HepG2 (cell line): ENCODE results near the gene C2orf42. TPM values are rescaled to one million over a fixed set of nuclear protein-coding genes. Genes with fewer than 3 reads are reported as not detected.
A peak's percentile ranks its signal among the peaks of the same experiment; 100 is the strongest.
"Not testable (repeated sequence)": the region's sequence is repeated elsewhere in the genome, so short reads cannot be mapped to it uniquely, and the experiment has no call there.

Experiments
- ATAC-seq: fragments of 200-7000 bp; cut with Tn5 transposase; 3 replicates; pipeline ENCODE4 v1.9.1; 2020; ENCODE audit warnings: mild to moderate bottlenecking, moderate library complexity
- BruUV-seq: library from RNA; stranded (reverse); fragments of 400-500 nt; replicated peaks from 2 replicates; lab custom pipeline; 2021; lab: Mats Ljungman, UMichigan
- CTCF ChIA-PET: fragments of 300-600 bp; formaldehyde crosslinking; extraction: SDS; loops from one replicate; lab custom pipeline; 2021; ENCODE audit warnings: low total read pairs, inconsistent platforms, low intra/inter-chr PET ratio; lab: Yijun Ruan, JAX
- POLR2A ChIA-PET: fragments of 350-600 bp; sonication (Branson Sonifier 250); formaldehyde crosslinking; loops from one replicate; lab custom pipeline; 2020; ENCODE audit warnings: antibody characterized with exemption, inconsistent platforms; lab: Yijun Ruan, JAX
- DNase-seq: peaks from one replicate; pipeline ENCODE4 v3.0.0-alpha.2; 2015; ENCODE audit warnings: low spot score
- FAIRE-seq: peaks from 3 replicates; lab custom pipeline; 2011; peaks lifted over from hg19 to GRCh38; lab: Jason Lieb, UNC
- H2AFZ ChIP-seq: one replicate; pipeline ENCODE4 v1.6.1; 2011; ENCODE audit warnings: low read length, inconsistent platforms
- H3K27ac ChIP-seq: fragments of 300-600 bp; 3 replicates; pipeline ENCODE4 v1.8.0; 2011; ENCODE audit warnings: mixed run types, mild to moderate bottlenecking, mixed read lengths, low read length, inconsistent platforms; ENCODE audit not compliant: insufficient read depth; ENCODE audit errors: extremely low read length
- H3K27me3 ChIP-seq, 2 experiments: fragments of 200-600 bp in 1 of 2; 2 replicates in 1 of 2; 3 replicates in 1 of 2; pipeline versions ENCODE4 v1.6.0 to v1.8.0; 2011; ENCODE audit warnings: low read length in 2 of 2, mild to moderate bottlenecking in 2 of 2, moderate library complexity in 2 of 2, inconsistent platforms in 1 of 2; ENCODE audit not compliant: insufficient read depth in 2 of 2, control insufficient read depth in 1 of 2
- H3K36me3 ChIP-seq, 2 experiments: fragments of 200-600 bp in 1 of 2; replicated peaks in 1 of 2; 2 replicates in 1 of 2; 3 replicates in 1 of 2; pipeline versions ENCODE4 v1.5.1 to v1.8.0; 2011; ENCODE audit warnings: low read length in 2 of 2, inconsistent platforms in 1 of 2; ENCODE audit not compliant: insufficient read depth in 2 of 2, control insufficient read depth in 1 of 2
- H3K4me1 ChIP-seq: 2 replicates; pipeline ENCODE4 v1.5.1; 2012; ENCODE audit warnings: low read length, inconsistent platforms; ENCODE audit not compliant: insufficient read depth
- H3K4me2 ChIP-seq: 2 replicates; pipeline ENCODE4 v1.6.0; 2011; ENCODE audit warnings: low read depth, low read length, inconsistent platforms
- H3K4me3 ChIP-seq, 3 experiments: fragments of 200-600 bp in 1 of 3; sonication (generic), shearing (Covaris generic) in 1 of 3; replicated peaks in 1 of 3; 2 replicates each; pipeline ENCODE4 v1.5.1; 2011 to 2016; ENCODE audit warnings: low read length in 3 of 3, inconsistent platforms in 2 of 3, low read depth in 2 of 3, mild to moderate bottlenecking in 2 of 3, control low read depth in 1 of 3, mixed read lengths in 1 of 3; ENCODE audit not compliant: insufficient read depth in 1 of 3
- H3K79me2 ChIP-seq: one replicate; pipeline ENCODE4 v1.6.1; 2011; ENCODE audit warnings: low read length, inconsistent platforms; ENCODE audit not compliant: insufficient read depth
- H3K9ac ChIP-seq: 2 replicates; pipeline ENCODE4 v1.6.0; 2011; ENCODE audit warnings: mild to moderate bottlenecking, low read depth, low read length, inconsistent platforms; ENCODE audit not compliant: insufficient read depth
- H3K9me3 ChIP-seq: 2 replicates; pipeline ENCODE4 v1.5.1; 2012; ENCODE audit warnings: mild to moderate bottlenecking, low read length
- H4K20me1 ChIP-seq: 2 replicates; pipeline ENCODE4 v1.6.0; 2011; ENCODE audit warnings: inconsistent platforms, mild to moderate bottlenecking, low read length, moderate library complexity; ENCODE audit not compliant: insufficient read depth
- NFYB ChIP-seq: sonication (generic); formaldehyde crosslinking; IDR thresholded peaks from 2 replicates; pipeline ENCODE4 v1.4.0; 2020; ENCODE audit warnings: missing genetic modification reagents
- NFYC ChIP-seq: IDR thresholded peaks from 2 replicates; pipeline ENCODE4 v1.6.1; 2016; ENCODE audit warnings: missing genetic modification reagents, missing compliant biosample characterization
- POLR2A ChIP-seq, 2 experiments: IDR thresholded peaks; 2 replicates each; pipeline ENCODE4 v1.6.1; 2011; ENCODE audit warnings: low read depth in 2 of 2, low read length in 2 of 2, mild to moderate bottlenecking in 1 of 2, moderate library complexity in 1 of 2; ENCODE audit not compliant: insufficient read depth in 1 of 2
- ZNF768 ChIP-seq: sonication (generic); formaldehyde crosslinking; IDR thresholded peaks from 2 replicates; pipeline ENCODE4 v1.4.0; 2020; ENCODE audit warnings: missing genetic modification reagents
- WGBS: methylation state at CpG from one replicate; pipeline ENCODE4 v1.1.6; 2017; ENCODE audit warnings: low lambda C conversion rate; 5-methylcytosine and 5-hydroxymethylcytosine counted together
- in situ Hi-C: cut with HindIII; loops from 2 replicates; pipeline ENCODE4 v1.10.0; 2017; ENCODE audit warnings: low pct_unique_long_range_greater_than_20kb; ENCODE audit not compliant: extremely low pct_ligation_motif_present
- intact Hi-C: fragments of 100-400 bp; cut with micrococcal nuclease; formaldehyde crosslinking; loops from one replicate; pipeline ENCODE4 v1.10.0; 2022; ENCODE audit not compliant: unreplicated experiment
- polyA plus RNA-seq, 8 experiments: library from polyadenylated mRNA; depleted of rRNA in 3 of 8; stranded (reverse) in 7 of 8; unstranded in 1 of 8; fragments of >200 nt; fragmentation: Illumina TruSeq in 4 of 8; extraction: Trizol in 4 of 8; gene quantifications; 2 replicates each; pipeline versions ENCODE4 v1.2.1 to v1.2.3, GENCODE V29; 2011 to 2016; ENCODE audit warnings: low read depth in 4 of 8, missing spikeins in 1 of 8, mixed read lengths in 1 of 8; ENCODE audit not compliant: insufficient read depth in 1 of 8
- total RNA-seq, 5 experiments: library from RNA; depleted of rRNA; stranded (reverse); fragments of >200 nt; fragmentation: Illumina TruSeq; extraction: Trizol; gene quantifications; 2 replicates each; pipeline ENCODE4 v1.2.3, GENCODE V29; 2016; ENCODE audit warnings: low read depth in 1 of 5

C2orf42 gene
- total and polyA plus RNA-seq, 2 of the 13 experiments (the other 11 are each of a cell fraction or from before 2014, with no cell fraction given) = 9.3 to 9.9 TPM

DNA sequence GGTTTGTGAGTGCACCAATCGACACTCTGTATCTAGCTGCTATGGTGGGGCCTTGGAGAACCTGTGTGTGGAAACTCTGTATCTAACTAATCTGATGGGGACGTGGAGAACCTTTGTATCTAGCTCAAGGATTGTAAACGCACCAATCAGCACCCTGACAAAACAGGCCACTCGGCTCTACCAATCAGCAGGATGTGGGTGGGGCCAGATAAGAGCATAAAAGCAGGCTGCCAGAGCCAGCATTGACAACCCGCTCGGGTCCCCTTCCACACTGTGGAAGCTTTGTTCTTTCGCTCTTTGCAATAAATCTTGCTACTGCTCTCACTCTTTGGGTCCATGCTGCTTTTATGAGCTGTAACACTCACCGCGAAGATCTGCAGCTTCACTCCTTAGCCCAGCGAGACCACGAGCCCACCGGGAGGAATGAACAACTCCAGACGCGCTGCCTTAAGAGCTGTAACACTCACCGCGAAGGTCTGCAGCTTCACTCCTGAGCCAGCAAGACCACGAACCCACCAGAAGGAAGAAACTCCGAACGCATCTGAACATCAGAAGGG, 41.6 kb downstream of the C2orf42 start:
- TF ChIP-seq NFYC (peak; percentile 71), POLR2A (IDR thresholded peaks at IDR 0.05; ENCODE audit: insufficient read depth in 1 of 2, low read depth in 2 of 2, low read length in 2 of 2) (peak in 1 of 2 experiments; percentile 25; a peak in 1 of 4 replicates), NFYB (peak; percentile 77)
- H4K20me1 ChIP-seq, ATAC-seq, in situ Hi-C loops, H3K79me2 ChIP-seq, BruUV-seq, CTCF ChIA-PET, H2AFZ ChIP-seq, intact Hi-C loops, H3K9ac ChIP-seq, H3K36me3 ChIP-seq, H3K9me3 ChIP-seq, H3K4me2 ChIP-seq, FAIRE-seq, H3K27ac ChIP-seq, DNase-seq, H3K27me3 ChIP-seq, H3K4me3 ChIP-seq: not testable (repeated sequence)
- POLR2A ChIA-PET = interaction anchor here (1.0 kb wide), 1 partner anchor 42 kb away, joined by 3 read pairs; the partner anchor contains the start of gene C2orf42
- 94% methylated on average over 19 of the region's 19 CpGs for WGBS
- peaks cover 13% of the 10 kb centered on the region for H3K4me1 ChIP-seq

DNA sequence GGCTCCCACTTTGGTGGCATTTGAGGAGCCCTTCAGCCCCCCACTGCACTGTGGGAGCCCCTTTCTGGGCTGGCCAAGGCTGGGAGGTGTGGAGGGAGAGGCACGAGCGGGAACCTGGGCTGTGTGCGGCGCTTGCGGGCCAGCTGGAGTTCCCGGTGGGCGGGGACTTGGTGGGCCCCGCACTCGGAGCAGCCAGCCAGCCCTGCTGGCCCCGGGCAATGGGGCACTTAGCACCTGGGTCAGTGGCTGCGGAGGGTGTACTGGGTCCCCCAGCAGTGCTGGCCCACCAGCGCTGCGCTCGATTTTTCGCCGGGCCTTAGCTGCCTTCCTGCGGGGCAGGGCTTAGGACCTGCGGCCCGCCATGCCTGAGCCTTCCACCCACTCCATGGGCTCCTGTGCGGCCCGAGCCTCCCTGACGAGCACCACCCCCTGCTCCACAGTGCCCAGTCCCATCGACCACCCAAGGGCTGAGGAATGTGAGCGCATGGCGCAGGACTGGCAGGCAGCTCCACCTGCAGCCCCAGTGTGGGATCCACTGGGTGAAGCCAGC, 42.5 kb downstream of the C2orf42 start:
- H3K9ac ChIP-seq, H3K27me3 ChIP-seq, in situ Hi-C loops, DNase-seq, H3K9me3 ChIP-seq, H4K20me1 ChIP-seq, intact Hi-C loops, H3K4me2 ChIP-seq, H3K79me2 ChIP-seq, H3K27ac ChIP-seq, H3K36me3 ChIP-seq, H3K4me3 ChIP-seq, H2AFZ ChIP-seq, BruUV-seq, ATAC-seq, FAIRE-seq: not testable (repeated sequence)
- POLR2A ChIA-PET = interaction anchor here (1.0 to 1.3 kb wide), 2 partner anchors 40 to 43 kb away, joined by 3 to 4 read pairs; partner anchors contain the start of gene C2orf42
- peaks cover 20% of the 10 kb centered on the region for H3K4me1 ChIP-seq
- peak; percentile 12; the same call in 1 of the 2 replicates for TF ChIP-seq ZNF768 (CRISPR knock-in tag)
- 95% methylated on average over 22 of the region's 25 CpGs for WGBS
- CTCF ChIA-PET = interaction anchor here (0.6 kb wide), 1 partner anchor 179 kb away, joined by 3 read pairs; no protein-coding TSS in a partner anchor
